Parathyroid adenoma (tissue), 2 donors: Measurements from ENCODE around the gene LANCL3.

Experiments
- H2AFZ ChIP-seq: fragments of 300-600 bp; sonication (generic); one replicate; pipeline ENCODE4 v1.7.0; 2017; ENCODE audit warnings: antibody characterized with exemption, mild to moderate bottlenecking
- H3K27ac ChIP-seq: fragments of 300-600 bp; sonication (generic); one replicate; pipeline ENCODE4 v1.7.0; 2017
- H3K27me3 ChIP-seq: fragments of 300-600 bp; sonication (generic); one replicate; pipeline ENCODE4 v1.7.0; 2017; ENCODE audit warnings: low read length; ENCODE audit not compliant: control insufficient read depth, insufficient read depth
- H3K36me3 ChIP-seq: fragments of 300-600 bp; sonication (generic); one replicate; pipeline ENCODE4 v1.7.0; 2017; ENCODE audit warnings: low read length; ENCODE audit not compliant: control insufficient read depth, insufficient read depth
- H3K4me1 ChIP-seq: fragments of 300-600 bp; sonication (generic); one replicate; pipeline ENCODE4 v1.7.0; 2017; ENCODE audit warnings: control low read depth
- H3K4me2 ChIP-seq: fragments of 300-600 bp; sonication (generic); one replicate; pipeline ENCODE4 v1.7.0; 2017; ENCODE audit warnings: low read length
- H3K4me3 ChIP-seq: fragments of 300-600 bp; sonication (generic); one replicate; pipeline ENCODE4 v1.7.0; 2017; ENCODE audit warnings: low read depth, low read length
- H3K79me2 ChIP-seq: fragments of 300-600 bp; sonication (generic); one replicate; pipeline ENCODE4 v1.7.0; 2017; ENCODE audit warnings: control low read depth
- H3K9ac ChIP-seq: fragments of 300-600 bp; sonication (generic); one replicate; pipeline ENCODE4 v1.7.0; 2017; ENCODE audit warnings: mild to moderate bottlenecking
- H3K9me3 ChIP-seq: fragments of 300-600 bp; sonication (generic); one replicate; pipeline ENCODE4 v1.7.0; 2017; ENCODE audit warnings: low read length; ENCODE audit not compliant: control insufficient read depth
- TF ChIP-seq, protein P1 (sequence below): fragments of 300-600 bp; sonication (generic); IDR thresholded peaks from one replicate; pipeline ENCODE4 v1.7.0; 2017; ENCODE audit warnings: antibody characterized with exemption, mild to moderate bottlenecking
- donor health status: primary hyperparathyroidism.

The LANCL3 gene

DNA sequence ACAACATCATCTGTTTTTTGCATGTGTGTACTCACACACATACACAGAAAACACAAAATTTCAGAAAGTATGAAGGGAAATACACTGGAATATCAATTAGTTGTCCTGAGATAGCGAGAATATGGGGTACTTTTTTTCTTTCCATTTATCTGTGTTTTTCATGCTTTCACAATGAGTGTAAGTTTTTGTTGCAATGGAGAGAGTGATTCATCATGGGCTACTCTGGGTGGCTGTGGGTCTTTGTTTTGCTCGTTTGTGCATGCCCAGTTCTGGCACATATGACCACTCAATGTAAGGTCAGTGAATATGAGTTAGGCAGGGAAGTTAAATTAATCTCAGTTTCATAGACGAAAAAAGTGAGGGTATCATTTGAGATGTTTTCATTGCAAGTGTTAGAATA is 141.0 kb downstream of the LANCL3 start:
- Histone ChIP-seq H3K27me3 (no peaks in the 10 kb centered on the region), H3K27ac (no peak overlapping the region), H3K4me1 (no peaks in the 10 kb centered on the region), H3K4me3 (no peak overlapping the region), H3K9me3 (no peaks in the 10 kb centered on the region), H3K79me2 (no peaks in the 10 kb centered on the region), H3K9ac (no peak overlapping the region), H2AFZ (no peak overlapping the region), H3K4me2 (no peak overlapping the region), H3K36me3 (no peaks in the 10 kb centered on the region)
- TF ChIP-seq, protein P1, sequence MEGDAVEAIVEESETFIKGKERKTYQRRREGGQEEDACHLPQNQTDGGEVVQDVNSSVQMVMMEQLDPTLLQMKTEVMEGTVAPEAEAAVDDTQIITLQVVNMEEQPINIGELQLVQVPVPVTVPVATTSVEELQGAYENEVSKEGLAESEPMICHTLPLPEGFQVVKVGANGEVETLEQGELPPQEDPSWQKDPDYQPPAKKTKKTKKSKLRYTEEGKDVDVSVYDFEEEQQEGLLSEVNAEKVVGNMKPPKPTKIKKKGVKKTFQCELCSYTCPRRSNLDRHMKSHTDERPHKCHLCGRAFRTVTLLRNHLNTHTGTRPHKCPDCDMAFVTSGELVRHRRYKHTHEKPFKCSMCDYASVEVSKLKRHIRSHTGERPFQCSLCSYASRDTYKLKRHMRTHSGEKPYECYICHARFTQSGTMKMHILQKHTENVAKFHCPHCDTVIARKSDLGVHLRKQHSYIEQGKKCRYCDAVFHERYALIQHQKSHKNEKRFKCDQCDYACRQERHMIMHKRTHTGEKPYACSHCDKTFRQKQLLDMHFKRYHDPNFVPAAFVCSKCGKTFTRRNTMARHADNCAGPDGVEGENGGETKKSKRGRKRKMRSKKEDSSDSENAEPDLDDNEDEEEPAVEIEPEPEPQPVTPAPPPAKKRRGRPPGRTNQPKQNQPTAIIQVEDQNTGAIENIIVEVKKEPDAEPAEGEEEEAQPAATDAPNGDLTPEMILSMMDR: no peak

DNA sequence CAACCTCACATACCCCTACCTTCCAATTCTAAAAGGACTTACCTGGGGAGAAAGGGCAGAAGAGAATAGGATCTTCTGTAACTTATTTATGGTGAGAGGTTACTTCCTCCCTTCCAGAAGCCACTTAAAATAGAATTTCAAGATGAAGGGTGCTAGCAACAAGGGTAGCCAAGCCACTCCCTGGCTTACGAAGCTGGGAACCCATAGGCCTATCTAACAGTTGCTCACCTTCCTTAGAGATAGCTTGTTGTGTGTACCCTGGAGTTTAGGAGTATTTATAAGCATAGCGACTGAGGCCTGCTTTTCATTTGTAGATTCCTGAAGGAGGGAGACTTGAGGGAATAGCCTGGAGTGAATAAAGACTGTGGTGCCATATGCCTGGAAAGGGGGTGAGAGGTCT is 143.0 kb downstream of the LANCL3 start:
- Histone ChIP-seq H3K36me3 (no peaks in the 10 kb centered on the region), H3K9ac (no peak overlapping the region), H3K4me2 (no peak overlapping the region), H3K27me3 (no peaks in the 10 kb centered on the region), H3K27ac (no peak overlapping the region), H3K79me2 (no peaks in the 10 kb centered on the region), H3K9me3 (no peaks in the 10 kb centered on the region), H3K4me1 (no peaks in the 10 kb centered on the region), H3K4me3 (no peak overlapping the region), H2AFZ (no peak overlapping the region)
- TF ChIP-seq, protein P1: no peak

DNA sequence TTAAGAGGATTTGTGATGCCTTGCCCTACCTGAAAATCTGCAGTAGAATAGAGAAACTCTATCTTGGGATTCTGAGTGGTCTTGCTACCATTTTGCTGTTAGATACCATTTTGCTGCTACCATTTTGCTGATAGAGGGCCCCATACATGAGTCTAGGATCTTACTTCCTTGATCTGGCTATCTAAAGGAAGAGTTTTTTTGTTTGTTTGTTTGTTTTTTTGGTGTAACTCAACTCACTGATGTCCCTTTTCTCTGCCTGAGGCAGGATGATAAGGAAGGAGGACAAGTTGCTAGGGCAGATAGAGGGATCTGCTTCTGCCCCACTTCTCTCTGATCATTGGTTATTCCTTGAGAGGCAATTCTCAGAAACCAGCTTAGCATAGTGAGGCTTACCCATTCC is 145.1 kb downstream of the LANCL3 start:
- H3K79me2 ChIP-seq: no peaks in the 10 kb centered on the region
- H3K4me1 ChIP-seq: no peaks in the 10 kb centered on the region
- no peak overlapping the region for H3K4me3 ChIP-seq
- no peak overlapping the region for H3K4me2 ChIP-seq
- no peak overlapping the region for H3K27ac ChIP-seq
- H2AFZ ChIP-seq: no peak overlapping the region
- TF ChIP-seq, protein P1: no peak
- no peak overlapping the region for H3K9ac ChIP-seq
- no peaks in the 10 kb centered on the region for H3K27me3 ChIP-seq
- no peaks in the 10 kb centered on the region for H3K36me3 ChIP-seq
- H3K9me3 ChIP-seq: no peaks in the 10 kb centered on the region

DNA sequence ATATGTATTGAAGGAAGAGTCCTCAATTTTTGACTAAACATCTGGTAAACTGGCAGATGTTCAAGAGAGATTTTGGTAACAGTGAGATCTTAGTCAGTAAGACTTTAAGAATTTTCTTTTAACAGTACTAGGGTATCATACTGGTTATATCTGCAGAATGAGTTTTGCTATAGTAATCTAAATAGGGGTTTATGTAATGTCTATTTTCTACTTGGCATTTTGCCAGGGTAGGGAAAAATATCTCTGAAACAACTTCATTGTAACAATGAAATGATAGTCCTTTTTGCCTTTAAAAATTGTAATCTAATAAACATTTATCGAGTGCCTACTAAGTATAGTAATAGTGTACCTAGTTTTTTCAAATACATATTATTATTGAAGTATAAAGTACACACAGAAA is 146.2 kb downstream of the LANCL3 start:
- H3K4me1 ChIP-seq: no peaks in the 10 kb centered on the region
- H3K27me3 ChIP-seq: no peaks in the 10 kb centered on the region
- H3K9ac ChIP-seq: no peak overlapping the region

DNA sequence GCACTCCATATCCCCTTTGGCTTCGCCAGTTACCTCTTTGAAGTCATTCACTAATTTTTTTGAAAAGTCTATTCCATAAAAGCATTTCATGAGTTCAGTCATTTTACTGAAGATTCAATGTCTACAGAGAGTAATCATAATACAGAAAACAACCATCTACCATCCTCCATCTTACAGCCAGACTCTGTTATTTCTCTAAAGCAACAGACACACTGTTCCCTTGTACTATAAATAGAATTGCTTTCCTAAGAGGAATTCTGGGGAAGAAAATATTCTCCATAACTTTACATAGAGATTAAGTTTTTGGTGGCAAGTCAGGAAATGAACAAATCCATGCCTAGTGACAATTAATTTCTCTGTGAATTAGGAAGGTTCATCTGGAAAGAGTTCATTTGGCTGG is 151.1 kb downstream of the LANCL3 start:
- Histone ChIP-seq H3K36me3 (no peaks in the 10 kb centered on the region), H3K27me3 (no peaks in the 10 kb centered on the region), H2AFZ (peak overlapping the region; percentile 56), H3K9me3 (no peaks in the 10 kb centered on the region), H3K4me2 (no peak overlapping the region), H3K27ac (no peak overlapping the region), H3K4me1 (no peaks in the 10 kb centered on the region), H3K79me2 (no peaks in the 10 kb centered on the region), H3K4me3 (no peak overlapping the region), H3K9ac (no peak overlapping the region)
- TF ChIP-seq, protein P1: no peak

More for the DNA sequence above, 146.2 kb downstream of the LANCL3 start:
- Histone ChIP-seq H2AFZ (no peak overlapping the region), H3K4me2 (no peak overlapping the region), H3K27ac (no peak overlapping the region), H3K4me3 (no peak overlapping the region), H3K36me3 (no peaks in the 10 kb centered on the region), H3K9me3 (no peaks in the 10 kb centered on the region), H3K79me2 (no peaks in the 10 kb centered on the region)
- TF ChIP-seq, protein P1: no peak
